DMS53 treated with DMSO at 0.1 percent for 48 hours (cell line): Measurements from ENCODE around the gene GPR158.

Experiments used
- DNase-seq: peaks from one replicate; lab custom pipeline; 2025; ENCODE audit not compliant: unreplicated experiment; lab: John Stamatoyannopoulos, UW

Gene GPR158

GRCh38 chr10:25651534-25651933 lies 476.7 kb downstream of the GPR158 start:
- no peak for DNase-seq
